Mammary epithelial cell (primary cell): ENCODE results near the gene CDH18.

Experiments used
- CTCF ChIP-seq, 2 donors: IDR thresholded peaks in 1 of 2; conservative IDR thresholded peaks in 1 of 2; 2 replicates each; pipeline ENCODE4 v1.5.1; 2011 to 2012; ENCODE audit warnings: inconsistent platforms in 2 of 2, low read length in 2 of 2, mild to moderate bottlenecking in 2 of 2, control low read depth in 1 of 2, low read depth in 1 of 2; ENCODE audit not compliant: insufficient read depth in 1 of 2; ENCODE audit errors: extremely low read depth in 1 of 2
- EZH2 ChIP-seq: IDR thresholded peaks from 2 replicates; pipeline ENCODE4 v1.6.1; 2012; ENCODE audit warnings: low read length, inconsistent platforms, borderline replicate concordance

GRCh38 chr5:19928562-19929421 lies 59.2 kb downstream of the CDH18 start:
- TF ChIP-seq EZH2 (no peak), CTCF (conservative IDR thresholded peaks at IDR 0.05 in 1 of 2, IDR thresholded peaks at IDR 0.05 in 1 of 2; ENCODE audit: extremely low read depth in 1 of 2, insufficient read depth in 1 of 2, low read depth in 1 of 2, low read length in 2 of 2) (no peak)
